HG03103 (cell line): ENCODE measurements around the gene ACYP2.

ENCODE experiments used
- ATAC-seq: cut with Tn5 transposase; IDR thresholded peaks from one replicate; pipeline ENCODE4 v1.9.1; 2021; ENCODE audit warnings: low read depth; ENCODE audit not compliant: unreplicated experiment

Gene ACYP2

DNA sequence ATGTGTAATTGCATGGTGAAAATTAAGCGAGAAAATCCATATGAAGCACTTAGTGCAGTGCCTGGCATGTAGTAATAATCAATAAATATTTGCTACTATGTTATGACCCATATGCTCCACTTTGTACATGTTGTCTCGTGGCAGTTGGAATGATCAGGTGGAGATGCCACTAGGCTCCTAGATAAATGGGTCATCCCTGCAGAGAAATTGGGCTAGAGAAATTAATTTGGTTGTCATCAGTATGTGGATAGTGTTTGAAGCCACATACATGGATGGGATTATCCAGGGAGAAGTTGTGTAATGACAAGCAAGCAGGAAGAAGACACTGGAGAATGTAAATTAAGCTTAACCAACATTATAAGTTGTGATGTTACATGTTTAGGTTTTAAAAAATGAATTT lies 33.0 kb downstream of the ACYP2 start:
- ATAC-seq, result no peak

DNA sequence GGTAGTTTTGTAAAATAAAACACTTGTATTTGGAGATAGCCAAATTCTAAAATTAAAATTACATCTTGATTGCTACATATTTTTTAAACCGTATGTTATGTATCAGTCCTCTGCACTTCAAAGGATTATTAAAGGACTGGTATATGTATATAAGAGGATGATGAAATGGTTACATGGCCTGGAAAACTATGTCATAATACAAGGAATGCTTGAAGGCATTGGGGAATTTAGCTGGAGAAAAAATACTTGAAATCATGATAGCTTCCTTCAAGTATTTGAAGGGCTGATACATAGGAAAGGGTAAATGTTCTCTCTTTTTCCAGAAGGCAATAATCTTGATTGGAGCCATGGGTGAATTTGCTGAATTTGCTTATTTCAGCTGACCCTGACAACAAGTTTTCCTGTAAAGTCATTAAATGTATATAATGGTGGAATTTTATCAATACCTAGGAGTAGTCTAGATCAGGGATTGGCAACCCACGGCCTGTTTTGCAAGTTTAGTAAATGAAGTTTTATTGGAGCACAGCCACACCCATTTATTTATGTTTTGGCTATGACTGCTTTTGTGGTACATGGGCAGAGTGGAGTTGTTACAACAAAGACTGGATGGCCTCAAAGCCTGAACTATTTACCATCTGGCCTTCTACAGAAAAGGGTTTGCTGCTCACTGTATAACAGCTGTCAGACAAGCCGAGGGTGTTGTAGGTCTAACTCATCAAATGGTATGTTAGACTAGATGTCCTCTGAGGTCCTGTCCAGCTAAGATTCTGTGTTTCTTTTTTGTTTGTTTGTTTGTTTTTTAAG lies 34.4 kb downstream of the ACYP2 start:
- ATAC-seq, result no peak

DNA sequence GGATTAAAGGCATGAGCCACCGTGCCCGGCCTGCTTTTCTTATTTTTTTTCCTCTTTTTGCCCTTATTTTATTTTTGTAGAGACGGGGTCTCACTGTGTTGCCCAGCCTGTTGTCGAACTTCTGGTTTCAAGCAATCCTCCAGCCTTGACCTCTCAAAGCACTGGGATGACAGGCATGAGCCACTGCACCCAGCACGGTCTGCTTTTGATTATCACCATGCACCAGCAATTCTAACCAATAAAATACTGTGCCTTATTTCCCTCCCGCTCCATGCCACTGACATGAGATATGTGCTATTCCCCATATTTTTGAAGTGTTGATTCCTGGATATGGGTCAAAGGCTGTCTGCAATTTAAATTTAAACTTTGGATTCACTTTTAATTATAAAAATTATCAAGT lies 42.9 kb downstream of the ACYP2 start:
- ATAC-seq, result no peak

DNA sequence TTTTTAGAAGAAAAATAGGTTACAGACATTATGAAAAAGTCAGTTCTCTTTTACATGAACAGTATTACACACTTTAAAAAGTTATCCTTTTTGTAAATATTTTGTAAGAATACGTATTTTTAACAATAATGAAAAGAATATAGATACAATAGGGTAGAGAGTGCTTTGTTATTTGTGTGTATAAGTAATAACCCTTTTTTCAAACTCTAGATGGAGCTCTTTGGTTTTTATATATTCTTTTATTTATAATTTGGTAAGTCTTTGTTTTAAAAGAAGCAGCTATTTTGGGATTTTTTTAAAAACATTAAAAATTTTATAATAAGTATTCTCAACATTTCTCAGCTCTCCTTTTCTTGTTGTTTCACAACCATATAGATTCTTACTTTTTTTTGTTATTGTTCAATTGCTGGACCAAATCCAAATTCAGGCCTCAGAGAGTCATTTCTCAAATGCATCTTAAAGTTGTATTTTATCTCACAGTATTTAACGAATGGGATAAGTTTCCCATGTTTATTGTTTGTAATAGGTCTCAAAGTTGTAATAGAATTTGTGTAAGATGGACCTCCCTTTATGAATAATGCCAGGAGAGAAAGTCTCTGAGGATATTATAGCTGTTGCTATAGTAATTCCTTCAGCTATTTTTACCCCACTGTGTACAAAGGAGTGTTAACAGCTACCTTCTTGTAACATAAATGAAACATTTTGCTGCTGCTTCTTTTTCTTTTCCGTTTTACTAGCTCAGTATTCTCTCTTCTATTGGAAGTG lies 46.4 kb downstream of the ACYP2 start:
- no peak for ATAC-seq

DNA sequence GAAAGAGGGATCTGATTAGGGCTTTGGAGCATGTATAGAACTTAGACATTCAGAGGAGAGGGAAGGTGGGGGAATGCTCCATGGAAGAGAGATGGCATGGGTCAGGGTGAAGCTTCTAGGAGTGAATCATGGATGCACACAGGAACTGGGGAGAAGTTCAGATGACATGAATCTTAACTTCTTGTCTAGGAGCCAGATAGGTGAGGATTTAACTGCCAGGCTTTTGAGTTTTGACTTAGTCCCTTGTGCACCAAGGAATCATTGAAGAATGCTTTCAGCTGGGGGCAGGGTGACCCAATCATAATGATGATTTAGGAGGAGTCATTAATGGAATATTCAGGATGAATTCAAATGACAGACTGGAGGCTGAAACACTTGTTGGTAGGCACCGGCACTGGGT lies 48.7 kb downstream of the ACYP2 start:
- no peak for ATAC-seq

DNA sequence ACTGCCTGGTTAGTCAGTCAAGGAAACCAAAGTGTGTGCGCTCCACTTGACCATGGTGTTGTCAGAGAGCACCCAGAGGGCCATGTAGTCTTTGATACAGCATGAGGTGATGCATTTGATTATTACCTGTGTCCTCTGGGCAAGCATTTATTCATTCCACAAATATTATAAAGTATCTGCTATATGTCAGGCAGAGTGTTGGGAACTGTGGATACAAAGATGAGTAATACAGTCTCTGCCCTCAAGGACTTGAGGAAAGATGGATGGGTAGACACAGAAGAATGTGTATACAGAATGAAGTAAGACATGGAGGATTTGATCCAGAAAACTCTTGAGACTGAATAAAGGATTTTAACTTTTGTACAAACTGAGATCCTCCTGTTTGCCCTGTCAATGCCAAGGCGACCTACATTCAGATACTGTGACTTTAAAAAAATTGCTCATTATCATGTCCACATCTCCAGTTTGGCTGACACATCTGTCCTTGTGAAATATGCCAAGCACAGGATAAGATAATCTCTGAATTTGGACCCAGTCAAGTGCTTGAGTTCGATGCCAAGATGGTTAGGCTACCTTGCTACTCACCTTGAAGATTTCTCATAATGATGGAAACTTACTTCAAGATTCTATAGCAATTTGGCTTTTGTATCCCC lies 50.8 kb downstream of the ACYP2 start:
- ATAC-seq, result no peak

DNA sequence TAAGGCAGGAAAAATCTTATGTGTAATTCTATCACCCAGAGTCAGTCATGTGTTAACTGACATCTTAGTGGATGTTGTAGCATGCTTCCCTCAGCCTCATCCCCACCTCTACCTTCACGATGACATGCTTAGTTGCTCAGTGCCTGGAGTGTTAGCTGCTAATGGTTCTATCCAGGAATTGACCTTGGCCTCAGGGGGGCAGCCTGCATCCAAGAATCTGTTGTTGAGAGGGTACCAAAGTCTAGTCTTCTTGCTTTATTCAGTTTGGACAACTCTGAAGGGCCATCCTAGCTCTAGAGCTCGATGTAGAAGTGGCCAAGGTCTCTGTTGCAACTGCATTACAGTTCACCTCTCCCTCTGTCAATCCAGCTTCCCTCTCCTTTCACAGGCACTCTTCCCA lies 61.2 kb downstream of the ACYP2 start:
- no peak for ATAC-seq

DNA sequence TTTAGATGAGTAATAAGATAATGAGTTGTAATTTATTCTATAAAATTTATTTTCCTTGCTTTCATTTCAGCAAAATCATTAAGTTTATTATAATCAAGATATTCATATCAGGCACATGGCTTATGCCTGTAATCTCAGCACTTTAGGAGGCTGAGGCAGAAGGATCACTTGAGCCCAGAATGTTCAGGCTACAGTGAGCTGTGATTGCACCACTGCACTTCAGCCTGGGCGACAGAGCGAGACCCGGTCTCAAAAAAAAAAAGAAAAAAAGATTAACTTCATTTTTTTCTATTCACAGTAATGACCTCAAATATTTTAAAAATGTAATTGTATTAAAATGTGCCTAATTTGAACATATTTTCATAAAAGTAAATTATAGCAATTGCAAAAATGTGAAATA lies 67.9 kb downstream of the ACYP2 start:
- no peak for ATAC-seq

DNA sequence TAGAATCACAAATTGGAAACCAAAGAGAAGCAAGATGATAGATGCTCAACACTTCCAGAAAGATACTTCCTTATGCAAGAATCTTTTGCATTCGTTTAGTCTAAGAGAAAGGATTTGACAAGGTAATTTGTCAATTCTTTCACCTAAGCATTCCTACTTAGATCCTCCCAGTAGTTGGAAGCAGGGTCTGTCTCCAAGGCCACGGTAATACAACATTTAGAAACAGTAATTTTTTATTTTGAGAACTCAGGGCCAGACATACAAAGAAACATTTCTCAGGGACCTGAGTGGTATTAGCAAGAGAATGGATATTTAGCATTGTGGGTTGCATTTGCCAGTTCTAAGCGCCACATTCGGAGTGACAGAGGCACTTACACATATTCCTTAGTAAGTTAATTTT lies 68.6 kb downstream of the ACYP2 start:
- no peak for ATAC-seq

DNA sequence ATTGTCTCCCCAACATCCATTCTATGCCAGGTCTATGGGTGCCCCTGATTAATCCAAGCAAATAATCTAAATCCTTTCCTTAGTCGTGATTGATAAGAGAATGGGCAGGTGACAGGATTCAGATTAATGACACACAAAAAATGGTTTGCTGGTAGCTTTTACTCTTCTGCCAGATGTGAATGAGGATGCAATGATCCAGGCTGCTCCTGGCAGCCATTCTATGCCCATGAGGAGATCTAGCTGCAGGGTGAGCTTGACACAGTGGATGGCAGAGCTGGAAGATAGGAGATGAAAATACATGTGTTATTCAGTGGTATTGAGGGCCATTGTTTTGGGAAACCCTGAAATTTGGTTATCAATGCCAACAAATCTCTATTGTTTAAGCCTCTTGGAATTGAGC lies 69.7 kb downstream of the ACYP2 start:
- ATAC-seq, result no peak

DNA sequence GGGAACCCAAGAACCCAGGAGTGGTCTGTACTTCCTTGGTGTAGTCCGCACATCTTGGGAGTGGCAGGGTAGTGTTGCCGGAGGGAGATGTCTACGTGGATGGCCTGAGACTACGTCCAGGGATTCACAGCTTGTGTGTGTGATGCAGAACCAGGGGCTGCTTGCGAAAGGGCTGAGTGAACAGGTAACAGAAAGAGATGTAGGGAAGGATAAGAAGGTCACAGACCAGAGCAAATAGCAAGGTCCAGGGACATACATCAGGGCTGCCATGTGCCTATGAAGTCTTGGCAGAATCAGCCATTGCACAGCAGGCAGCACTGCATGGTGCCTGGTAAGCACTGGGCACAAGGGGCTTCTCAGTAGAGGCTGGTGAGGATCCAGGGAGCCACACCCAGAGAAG lies 71.9 kb downstream of the ACYP2 start:
- no peak for ATAC-seq

DNA sequence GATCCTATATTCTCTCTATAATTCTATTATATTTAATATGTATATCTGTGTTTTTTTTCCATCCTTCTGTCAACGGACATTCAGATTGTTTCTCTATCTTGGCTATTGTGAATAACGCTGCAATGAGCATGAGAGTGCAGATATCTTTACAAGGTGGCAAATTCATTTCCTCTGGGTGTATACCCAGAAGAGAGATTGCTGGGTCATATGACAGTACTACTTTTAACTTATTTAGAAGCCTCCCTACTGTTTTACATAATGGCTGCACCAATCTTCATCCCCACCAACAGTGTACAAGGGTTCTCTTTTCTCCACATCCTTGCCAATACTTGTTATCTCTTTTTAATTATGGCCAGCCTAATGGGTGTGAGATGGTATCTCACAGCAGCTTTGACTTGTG lies 74.1 kb downstream of the ACYP2 start:
- ATAC-seq, result no peak

DNA sequence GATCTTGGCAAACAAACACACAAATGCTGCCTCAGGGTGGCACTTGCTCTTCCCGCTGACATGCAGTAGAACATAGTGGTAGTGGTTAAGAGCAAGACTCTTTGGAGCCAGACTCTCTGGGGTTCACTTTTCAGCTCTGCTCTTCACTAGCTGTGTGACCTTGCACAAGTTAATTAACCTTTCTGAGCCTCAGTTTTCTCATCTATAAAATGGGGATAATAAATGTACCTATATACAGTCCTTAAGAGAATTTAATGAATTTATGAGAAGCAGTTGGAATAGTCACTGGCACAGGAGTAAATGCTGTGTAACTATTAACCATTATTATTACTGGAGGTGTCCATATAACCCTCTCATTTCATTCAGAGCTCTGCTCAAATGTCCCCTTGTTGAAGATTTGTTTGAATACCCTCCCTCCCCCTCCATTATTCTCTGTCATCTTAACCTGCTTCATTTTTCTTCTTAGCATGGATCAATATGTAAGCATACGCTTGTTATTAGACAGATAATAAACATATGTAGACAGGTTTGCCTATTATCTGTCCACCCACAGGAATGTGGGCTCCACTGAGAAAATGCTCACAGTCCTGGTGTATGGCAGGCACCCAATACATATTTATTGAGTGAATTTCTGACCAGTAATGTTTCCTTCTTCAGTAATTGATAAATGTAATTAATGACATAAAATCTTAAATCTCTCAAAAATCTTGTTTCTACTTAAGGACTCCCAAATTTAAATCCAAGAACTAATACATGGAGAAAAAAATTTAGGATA lies 76.1 kb downstream of the ACYP2 start:
- no peak for ATAC-seq

DNA sequence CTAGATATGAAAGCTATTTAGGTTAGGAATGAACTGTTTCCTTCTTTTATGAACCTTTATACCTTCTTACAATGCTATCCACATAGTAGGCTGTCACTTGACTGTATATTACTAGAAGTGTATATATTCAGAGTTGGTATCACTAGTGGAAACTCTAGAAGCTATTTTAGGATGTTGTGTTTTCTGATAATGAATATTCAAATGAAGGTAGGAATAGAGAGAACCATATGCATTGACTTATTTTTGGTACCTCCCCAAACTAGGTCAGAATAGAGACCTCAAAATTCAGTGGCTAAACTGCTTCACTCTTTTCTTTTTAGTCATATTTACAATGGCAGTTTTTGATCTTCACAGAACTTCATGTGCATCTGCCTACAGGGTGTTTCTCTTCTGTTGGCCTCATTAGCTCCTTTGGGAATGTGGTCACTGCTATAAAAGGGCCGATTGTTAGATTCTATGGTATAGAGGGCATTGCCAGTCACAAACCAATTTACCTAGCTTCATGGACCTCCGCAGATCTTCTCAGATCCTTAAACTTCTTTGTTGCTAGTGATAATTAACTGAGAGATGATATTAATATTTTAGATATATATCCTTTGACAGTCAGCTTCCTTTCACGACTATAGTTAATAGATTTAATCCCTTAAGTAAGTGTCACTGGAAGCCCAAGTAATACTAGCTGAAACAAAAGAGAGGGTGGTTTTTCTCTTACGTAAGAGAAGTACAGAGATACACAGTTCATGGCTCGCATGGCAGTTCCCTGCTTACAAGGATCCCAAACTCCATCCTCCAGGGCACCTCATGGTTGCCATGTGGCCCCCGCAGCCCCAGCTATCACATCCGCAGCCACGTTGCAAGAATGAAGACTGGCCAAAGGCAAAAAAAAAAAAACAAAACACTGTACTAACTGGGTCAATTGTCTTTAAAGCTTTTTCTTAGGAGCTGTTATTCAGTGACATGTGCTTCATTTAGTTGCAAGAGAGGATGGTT lies 79.6 kb downstream of the ACYP2 start:
- no peak for ATAC-seq

DNA sequence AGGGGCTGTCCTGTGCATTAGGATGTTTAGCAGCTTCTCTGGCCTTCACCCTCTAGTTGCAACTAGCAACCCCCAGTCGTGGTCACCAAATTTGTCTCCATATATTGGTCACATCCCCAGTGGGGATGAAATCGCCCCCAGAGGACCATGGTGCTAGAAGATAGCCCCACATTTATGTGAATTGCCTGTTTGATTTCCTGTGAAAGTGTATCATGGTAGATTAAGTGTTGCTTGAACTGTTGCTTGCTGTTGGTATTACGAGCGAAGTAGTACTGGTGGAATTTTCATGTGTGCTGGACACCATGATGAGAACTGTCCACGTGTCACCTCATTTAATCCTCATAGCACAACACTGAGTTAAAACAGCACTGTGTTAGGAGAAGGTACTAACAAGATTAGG lies 81.2 kb downstream of the ACYP2 start:
- ATAC-seq, result no peak

DNA sequence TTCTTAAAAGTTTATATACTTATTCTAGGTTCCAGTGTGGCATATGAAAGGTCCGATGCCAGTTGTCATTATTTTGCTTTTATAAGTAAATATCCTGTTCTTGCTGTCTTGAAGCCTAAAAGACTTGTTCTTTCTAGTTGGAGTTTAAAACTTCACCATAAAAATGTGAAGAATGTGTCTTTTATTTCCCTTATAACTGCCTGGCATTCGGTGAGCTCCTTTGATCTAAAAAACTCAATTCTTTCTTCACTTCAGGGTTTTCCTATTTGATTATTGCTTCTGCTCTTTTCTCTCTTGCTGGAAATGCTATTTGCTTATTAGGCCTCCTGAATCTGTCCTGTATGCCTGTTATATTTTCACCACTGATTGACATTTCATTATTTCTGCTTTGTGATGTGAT lies 89.1 kb downstream of the ACYP2 start:
- no peak for ATAC-seq

DNA sequence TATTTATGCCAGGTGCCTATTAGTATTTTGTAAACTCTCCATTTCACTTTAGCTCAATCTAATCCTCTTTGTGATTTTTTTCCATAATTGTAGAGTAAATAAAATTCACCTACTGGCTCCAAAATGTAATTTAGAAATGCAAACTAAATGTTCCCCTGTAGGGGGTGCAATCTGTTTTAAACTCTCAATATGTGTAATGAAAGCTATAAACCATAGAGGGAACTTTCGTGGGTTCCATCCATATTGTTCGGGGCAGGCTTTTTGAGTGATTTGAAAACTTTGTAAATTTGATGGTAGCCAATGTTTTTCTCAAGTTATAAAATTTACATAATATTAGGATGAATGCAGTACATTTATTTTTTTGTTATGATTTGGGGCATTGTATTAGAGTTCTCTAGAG lies 91.2 kb downstream of the ACYP2 start:
- ATAC-seq, result no peak

DNA sequence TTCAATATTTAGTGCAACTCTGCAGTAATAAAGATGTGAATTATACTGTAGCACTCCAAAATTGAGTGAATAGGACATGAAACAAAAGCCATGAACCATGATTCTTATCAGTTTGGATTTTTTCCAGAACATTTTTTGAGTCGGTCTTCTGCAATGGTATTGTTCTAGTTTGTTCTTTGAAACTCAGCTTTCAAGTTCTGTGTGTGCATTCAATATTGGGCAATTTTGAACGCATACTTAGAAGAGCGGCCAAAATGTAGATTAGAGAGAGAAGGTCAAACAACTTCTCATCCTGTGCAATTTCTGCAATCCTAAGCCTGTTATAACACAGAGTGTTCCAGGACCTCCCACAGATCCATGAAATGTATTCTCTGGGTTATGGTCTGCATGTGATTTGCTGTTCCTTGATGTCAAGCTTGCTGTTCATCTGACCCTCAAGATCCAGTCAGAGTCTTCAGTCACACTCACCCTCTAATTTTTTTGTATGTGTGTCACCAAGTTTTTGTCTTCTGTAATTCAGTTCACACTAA lies 92.3 kb downstream of the ACYP2 start:
- ATAC-seq, result no peak
